GM15510 (cell line): Measurements from ENCODE around the gene LCN15.

ENCODE experiments used
- POLR2A ChIP-seq: IDR thresholded peaks from 3 replicates; pipeline ENCODE4 v1.6.1; 2011; ENCODE audit warnings: borderline replicate concordance; ENCODE audit not compliant: insufficient read length; ENCODE audit errors: extremely low read depth

The LCN15 gene

GRCh38 chr9:136784997-136785361 is 20.7 kb upstream of the LCN15 start:
- TF ChIP-seq POLR2A = no peak

- no peak for TF ChIP-seq POLR2A
Measured at GRCh38 chr9:136784249-136784996, 20.1 kb upstream of the LCN15 start.

GRCh38 chr9:136782452-136782851 is 18.1 kb upstream of the LCN15 start:
- TF ChIP-seq POLR2A = no peak

GRCh38 chr9:136779808-136780207 is 15.5 kb upstream of the LCN15 start:
- TF ChIP-seq POLR2A = no peak

- no peak for TF ChIP-seq POLR2A
Measured at GRCh38 chr9:136777359-136777758, 13.0 kb upstream of the LCN15 start.

GRCh38 chr9:136776947-136777346 is 12.6 kb upstream of the LCN15 start:
- no peak for TF ChIP-seq POLR2A

- TF ChIP-seq POLR2A = no peak
Measured at GRCh38 chr9:136775191-136775590, 10.9 kb upstream of the LCN15 start.

- TF ChIP-seq POLR2A = no peak
Measured at GRCh38 chr9:136774416-136775045, 10.2 kb upstream of the LCN15 start.

- TF ChIP-seq POLR2A = no peak
Measured at GRCh38 chr9:136773386-136774044, 9.2 kb upstream of the LCN15 start.

GRCh38 chr9:136771907-136772415 is 7.6 kb upstream of the LCN15 start:
- no peak for TF ChIP-seq POLR2A

- TF ChIP-seq POLR2A = no peak
Measured at GRCh38 chr9:136769710-136770191, 5.4 kb upstream of the LCN15 start.

GRCh38 chr9:136765041-136765440 is 723 bp upstream of the LCN15 start:
- TF ChIP-seq POLR2A = no peak

- no peak for TF ChIP-seq POLR2A
Measured at GRCh38 chr9:136763649-136764035, 676 bp downstream of the LCN15 start.

- no peak for TF ChIP-seq POLR2A
Measured at GRCh38 chr9:136762915-136763648, 1.2 kb downstream of the LCN15 start.

- no peak for TF ChIP-seq POLR2A
Measured at GRCh38 chr9:136762221-136762691, 2.1 kb downstream of the LCN15 start.
